NCI-H1417 (cell line): ENCODE measurements around the gene MYLIP.
A peak's percentile ranks its signal among the peaks of the same experiment; 100 is the strongest.

Experiments
- DNase-seq, 3 experiments: peaks; one replicate each; lab custom pipeline; 2025; lab: John Stamatoyannopoulos, UW

The MYLIP gene

GRCh38 chr6:16128759-16129622 is at the start of gene MYLIP:
Gene MYLIP, plus strand, starts transcription at chr6:16129086. Its CDS starts 237 bp downstream, at chr6:16129323.
- peak; percentile 93 to 97 (median 95) for DNase-seq

GRCh38 chr6:16079354-16079753 is 49.5 kb upstream of the MYLIP start:
- DNase-seq: no peak

GRCh38 chr6:16080204-16080603 is 48.7 kb upstream of the MYLIP start:
- DNase-seq: no peak

GRCh38 chr6:16081326-16081725 is 47.6 kb upstream of the MYLIP start:
- no peak for DNase-seq

- DNase-seq: no peak
Observed at GRCh38 chr6:16082361-16082760, 46.5 kb upstream of the MYLIP start.

GRCh38 chr6:16086965-16087364 is 41.9 kb upstream of the MYLIP start:
- no peak for DNase-seq

GRCh38 chr6:16087386-16087785 is 41.5 kb upstream of the MYLIP start:
- DNase-seq: no peak

- DNase-seq: no peak
Observed at GRCh38 chr6:16088409-16088808, 40.5 kb upstream of the MYLIP start.

GRCh38 chr6:16089232-16090062 is 39.4 kb upstream of the MYLIP start:
- no peak for DNase-seq

GRCh38 chr6:16090452-16090851 is 38.4 kb upstream of the MYLIP start:
- no peak for DNase-seq

GRCh38 chr6:16090920-16091319 is 38.0 kb upstream of the MYLIP start:
- no peak for DNase-seq

GRCh38 chr6:16092140-16092539 is 36.7 kb upstream of the MYLIP start:
- no peak for DNase-seq

- DNase-seq: no peak
Observed at GRCh38 chr6:16092990-16093389, 35.9 kb upstream of the MYLIP start.

- no peak for DNase-seq
Observed at GRCh38 chr6:16095180-16095579, 33.7 kb upstream of the MYLIP start.

GRCh38 chr6:16097382-16098171 is 31.3 kb upstream of the MYLIP start:
- DNase-seq: no peak

- no peak for DNase-seq
Observed at GRCh38 chr6:16098211-16098610, 30.7 kb upstream of the MYLIP start.

GRCh38 chr6:16102208-16102607 is 26.7 kb upstream of the MYLIP start:
- DNase-seq: no peak

GRCh38 chr6:16103722-16104121 is 25.2 kb upstream of the MYLIP start:
- no peak for DNase-seq

GRCh38 chr6:16104624-16105433 is 24.1 kb upstream of the MYLIP start:
- DNase-seq: no peak

- DNase-seq: no peak
Observed at GRCh38 chr6:16105854-16106253, 23.0 kb upstream of the MYLIP start.
